ENCODE data around the gene CKAP5. TPM values are rescaled to one million over a fixed set of nuclear protein-coding genes. Genes with fewer than 3 reads are reported as not detected.

CKAP5 gene
- total RNA-seq, 3 donors from 2014 or later = 50.3 to 74.5 (median 67.8) TPM

DNA sequence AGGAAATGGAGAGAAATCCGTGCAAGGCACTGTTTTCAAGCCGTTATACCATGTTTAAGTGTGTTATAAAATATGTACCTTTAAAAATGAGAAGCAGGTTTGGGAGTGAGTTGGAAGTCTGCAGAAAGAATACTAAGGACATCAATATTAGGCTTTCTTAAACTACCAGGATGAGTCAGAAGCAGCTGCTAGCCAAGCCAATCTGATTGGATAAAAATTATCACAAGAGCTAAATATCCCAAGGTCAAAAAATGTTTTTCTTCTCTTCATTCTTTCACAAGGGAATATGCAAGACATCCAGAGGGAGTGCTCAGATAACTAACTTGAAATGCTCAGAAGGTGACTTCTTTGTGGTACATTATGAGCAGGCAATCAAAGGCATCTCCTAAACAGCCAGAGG is 19.3 kb upstream of the CKAP5 start:
- DNase-seq (no peak), ATAC-seq (no peak)
- intact Hi-C loops (cut with DNase I, micrococcal nuclease) = no loop called here

GRCh38 chr11:46860218-46860617 is 14.1 kb upstream of the CKAP5 start:
- TF ChIP-seq CTCF (IDR thresholded peaks at IDR 0.05) = no peak
- H3K9me3 ChIP-seq = no peaks in the 10 kb centered on the region
- no peak overlapping the region for H3K4me3 ChIP-seq
- DNase-seq (no peak), ATAC-seq (no peak)
- intact Hi-C loops (cut with DNase I, micrococcal nuclease) = no loop called here
- H3K4me1 ChIP-seq (ENCODE audit: low read depth) = no peaks in the 10 kb centered on the region
- H3K36me3 ChIP-seq (ENCODE audit: low read depth) = no peaks in the 10 kb centered on the region

More for the DNA sequence above, 19.3 kb upstream of the CKAP5 start:
- no peak for TF ChIP-seq CTCF (IDR thresholded peaks at IDR 0.05)
- H3K4me1 ChIP-seq (ENCODE audit: low read depth) = no peaks in the 10 kb centered on the region
- H3K9me3 ChIP-seq = no peaks in the 10 kb centered on the region
- no peak overlapping the region for H3K4me3 ChIP-seq
- peaks cover 8% of the 10 kb centered on the region for H3K36me3 ChIP-seq (ENCODE audit: low read depth)

GRCh38 chr11:46858920-46859546 is 13.0 kb upstream of the CKAP5 start:
- Histone ChIP-seq H3K4me3 (no peak overlapping the region), H3K36me3 (ENCODE audit: low read depth) (no peaks in the 10 kb centered on the region), H3K4me1 (ENCODE audit: low read depth) (no peaks in the 10 kb centered on the region), H3K9me3 (no peaks in the 10 kb centered on the region)
- peak; percentile 9 for ATAC-seq
- intact Hi-C loops (cut with DNase I, micrococcal nuclease) = no loop called here
- no peak for TF ChIP-seq CTCF (IDR thresholded peaks at IDR 0.05)
- DNase-seq = no peak

GRCh38 chr11:46857666-46858065 is 11.6 kb upstream of the CKAP5 start:
- DNase-seq = no peak
- intact Hi-C loops (cut with DNase I, micrococcal nuclease) = no loop called here
- Histone ChIP-seq H3K36me3 (ENCODE audit: low read depth) (no peaks in the 10 kb centered on the region), H3K4me3 (no peak overlapping the region), H3K9me3 (no peaks in the 10 kb centered on the region), H3K4me1 (ENCODE audit: low read depth) (no peaks in the 10 kb centered on the region)
- TF ChIP-seq CTCF (IDR thresholded peaks at IDR 0.05) = no peak
- peak; percentile 20 for ATAC-seq

DNA sequence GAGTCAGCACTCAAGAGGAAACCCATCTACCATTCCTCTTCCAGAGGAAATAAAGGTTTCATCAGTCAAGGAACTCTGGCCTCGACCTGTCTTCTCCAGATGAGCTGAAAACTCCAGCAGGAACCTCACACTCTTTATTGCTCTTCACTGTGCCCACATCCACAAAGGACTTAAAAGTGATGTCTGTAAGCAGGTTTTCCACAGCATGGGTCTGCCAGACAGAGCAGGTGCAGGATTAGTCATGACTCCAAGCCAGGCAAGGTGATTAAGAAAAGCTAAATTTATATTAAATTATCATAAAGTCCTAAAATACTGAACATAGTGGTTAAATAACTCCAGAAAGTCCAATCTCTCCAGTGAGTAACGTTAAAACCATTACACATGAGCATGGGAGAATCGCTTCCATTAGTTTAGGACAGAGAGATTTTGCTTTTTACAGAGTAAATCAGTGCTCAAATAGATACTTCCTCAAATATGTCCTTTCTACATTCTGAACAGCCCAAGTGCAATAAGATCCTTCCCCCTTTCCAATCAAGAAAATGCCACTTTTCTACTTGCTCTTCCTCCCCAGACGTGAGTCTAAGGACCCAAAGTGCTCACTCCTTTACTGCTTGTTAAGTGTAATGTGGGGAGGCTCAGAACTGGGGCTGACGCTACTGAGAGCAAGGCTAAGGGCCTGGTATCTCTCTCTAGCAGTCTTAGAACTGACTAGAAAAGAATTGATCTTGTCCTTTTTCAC is 10.7 kb upstream of the CKAP5 start:
- no peaks in the 10 kb centered on the region for H3K4me1 ChIP-seq (ENCODE audit: low read depth)
- DNase-seq (no peak), ATAC-seq (no peak)
- no peak overlapping the region for H3K4me3 ChIP-seq
- H3K36me3 ChIP-seq (ENCODE audit: low read depth) = no peaks in the 10 kb centered on the region
- intact Hi-C loops (cut with DNase I, micrococcal nuclease) = no loop called here
- no peaks in the 10 kb centered on the region for H3K9me3 ChIP-seq
- TF ChIP-seq CTCF (IDR thresholded peaks at IDR 0.05) = no peak

All from mucosa of descending colon (tissue), 3 donors.